GM18511 (cell line): ENCODE results near the gene PITPNC1.
A peak's percentile ranks its signal among the peaks of the same experiment; 100 is the strongest.
"Not testable (repeated sequence)": the region's sequence is repeated elsewhere in the genome, so short reads cannot be mapped to it uniquely, and the experiment has no call there.

ENCODE experiments used
- ATAC-seq: cut with Tn5 transposase; IDR thresholded peaks from one replicate; pipeline ENCODE4 v1.9.1; 2021; ENCODE audit warnings: mild to moderate bottlenecking, moderate library complexity; ENCODE audit not compliant: unreplicated experiment

Gene PITPNC1

GRCh38 chr17:67503739-67504138 lies 126.7 kb downstream of the PITPNC1 start:
- no peak for ATAC-seq

GRCh38 chr17:67504182-67504581 lies 127.1 kb downstream of the PITPNC1 start:
- no peak for ATAC-seq

GRCh38 chr17:67506966-67507365 lies 129.9 kb downstream of the PITPNC1 start:
- no peak for ATAC-seq

- ATAC-seq = no peak
Observed at GRCh38 chr17:67509390-67510287, 132.6 kb downstream of the PITPNC1 start.

- no peak for ATAC-seq
Observed at GRCh38 chr17:67511012-67511411, 133.9 kb downstream of the PITPNC1 start.

- ATAC-seq = no peak
Observed at GRCh38 chr17:67511804-67512203, 134.7 kb downstream of the PITPNC1 start.

- peak; percentile 77 for ATAC-seq
Observed at GRCh38 chr17:67514998-67515397, 137.9 kb downstream of the PITPNC1 start.

- ATAC-seq = no peak
Observed at GRCh38 chr17:67515490-67516083, 138.5 kb downstream of the PITPNC1 start.

- not testable (repeated sequence) for ATAC-seq
Observed at GRCh38 chr17:67516571-67516970, 139.5 kb downstream of the PITPNC1 start.

- no peak for ATAC-seq
Observed at GRCh38 chr17:67517325-67517724, 140.2 kb downstream of the PITPNC1 start.

GRCh38 chr17:67518876-67519275 lies 141.8 kb downstream of the PITPNC1 start:
- ATAC-seq = no peak

- ATAC-seq = no peak
Observed at GRCh38 chr17:67519801-67520251, 142.7 kb downstream of the PITPNC1 start.

- ATAC-seq = peak; percentile 58
Observed at GRCh38 chr17:67520252-67520906, 143.3 kb downstream of the PITPNC1 start.

- no peak for ATAC-seq
Observed at GRCh38 chr17:67520916-67521774, 144.1 kb downstream of the PITPNC1 start.

GRCh38 chr17:67521775-67522069 lies 144.6 kb downstream of the PITPNC1 start:
- no peak for ATAC-seq

GRCh38 chr17:67523101-67523500 lies 146.0 kb downstream of the PITPNC1 start:
- ATAC-seq = no peak

- no peak for ATAC-seq
Observed at GRCh38 chr17:67525239-67526135, 148.4 kb downstream of the PITPNC1 start.

GRCh38 chr17:67526700-67527099 lies 149.6 kb downstream of the PITPNC1 start:
- no peak for ATAC-seq

- ATAC-seq = no peak
Observed at GRCh38 chr17:67528751-67529436, 151.8 kb downstream of the PITPNC1 start.
